ENCODE measurements around the gene SMIM29.

The SMIM29 gene

GRCh38 chr6:34239893-34240292 is 8.9 kb downstream of the SMIM29 start:
- DNase-seq: no peak

DNA sequence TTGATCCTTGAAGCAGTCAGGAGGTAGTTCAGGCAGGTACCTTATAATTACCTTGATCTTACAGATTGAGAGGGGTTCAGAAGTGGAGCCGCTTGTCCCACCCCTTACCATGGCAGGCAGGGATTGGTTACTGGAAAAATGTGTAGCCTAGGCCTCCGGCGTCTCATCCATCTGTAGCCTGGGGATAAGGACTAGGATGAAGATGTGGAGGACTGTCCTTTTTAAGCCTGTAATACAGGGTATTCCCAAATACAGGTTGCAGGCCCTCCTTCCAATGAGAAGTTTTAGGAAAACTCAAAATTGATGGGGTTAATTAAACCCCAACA is 9.3 kb downstream of the SMIM29 start:
- no peak for DNase-seq

DNA sequence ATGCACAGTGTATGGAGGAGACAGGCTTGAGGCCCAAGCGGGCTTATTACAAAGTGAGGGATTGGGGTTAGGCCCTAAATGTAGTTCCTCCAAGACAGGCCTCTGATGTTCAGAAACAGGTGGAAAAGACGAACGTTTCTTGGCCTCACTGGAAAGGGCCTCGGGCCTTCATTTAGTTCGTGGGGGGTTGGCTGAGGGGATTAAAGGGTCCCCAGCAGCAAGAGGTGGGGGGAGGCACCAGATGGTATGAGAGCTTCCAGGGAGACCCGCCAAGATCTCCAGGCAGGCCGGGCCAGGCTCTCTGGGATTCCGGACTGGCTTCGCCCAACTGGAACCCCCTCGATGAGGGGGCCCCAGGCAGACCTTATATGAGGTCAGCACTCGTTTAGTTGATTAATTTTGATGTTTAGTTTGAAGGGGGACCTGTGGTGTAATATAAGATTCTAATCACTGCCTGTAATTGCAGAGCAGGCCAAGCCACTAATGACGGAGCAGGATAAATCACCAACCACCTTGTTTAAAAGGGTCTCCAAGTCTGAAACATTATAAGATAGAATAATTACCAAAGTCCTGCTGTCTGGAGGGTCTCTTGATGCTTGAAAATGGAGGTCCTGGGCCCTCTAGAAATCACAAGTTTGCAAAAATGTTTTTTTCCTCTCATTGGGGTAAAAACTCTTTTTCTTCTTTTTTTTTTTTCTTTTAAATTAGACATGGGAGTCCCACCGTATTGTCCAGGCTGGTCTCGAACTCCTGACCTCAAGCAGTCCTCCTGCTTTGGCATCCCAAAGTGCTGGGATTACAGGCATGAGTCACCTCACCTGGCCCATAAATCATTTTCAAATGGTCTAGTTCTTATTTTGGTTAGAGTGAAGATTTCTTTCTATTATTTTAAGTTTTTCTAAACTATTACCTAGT is 10.0 kb downstream of the SMIM29 start:
- no peak for DNase-seq

- peak; percentile 67 for DNase-seq
These were observed 10.9 kb downstream of the SMIM29 start for GRCh38 chr6:34237722-34238584.

- DNase-seq: no peak
These were observed 11.5 kb downstream of the SMIM29 start for GRCh38 chr6:34237316-34237721.

DNA sequence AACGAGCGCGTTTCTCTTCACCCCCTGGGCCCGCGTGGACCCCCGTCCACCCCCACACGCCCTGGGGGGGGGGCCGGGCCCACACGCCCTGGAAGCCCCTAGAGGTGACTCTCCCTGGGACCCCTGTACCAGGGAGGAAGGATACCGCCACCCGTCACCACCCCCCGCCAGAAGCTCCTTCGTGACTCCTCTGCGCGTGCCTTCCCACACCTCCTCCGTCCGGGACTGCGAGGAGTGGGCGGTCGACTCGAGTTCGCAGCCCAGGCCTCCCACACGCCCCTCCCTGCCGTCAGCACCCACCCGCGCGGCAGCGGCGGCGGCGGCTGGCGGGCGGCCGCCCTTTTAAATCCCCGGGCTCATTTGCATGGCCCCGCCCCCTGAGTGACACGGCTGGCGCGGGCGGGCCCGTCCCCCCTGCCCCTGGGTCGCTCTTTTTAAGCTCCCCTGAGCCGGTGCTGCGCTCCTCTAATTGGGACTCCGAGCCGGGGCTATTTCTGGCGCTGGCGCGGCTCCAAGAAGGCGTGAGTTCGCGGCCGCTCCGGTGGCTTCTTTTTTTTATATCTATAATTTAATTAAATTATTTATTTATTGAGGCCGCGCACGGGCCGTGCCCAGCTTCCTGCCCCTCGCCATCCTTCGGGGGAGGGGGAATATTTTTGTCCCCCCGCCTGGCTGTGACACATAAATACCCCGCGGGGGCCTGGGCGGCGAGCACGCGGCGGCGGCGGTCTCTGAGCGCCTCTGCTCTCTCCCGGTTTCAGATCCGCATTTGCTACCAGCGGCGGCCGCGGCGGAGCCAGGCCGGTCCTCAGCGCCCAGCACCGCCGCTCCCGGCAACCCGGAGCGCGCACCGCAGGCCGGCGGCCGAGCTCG is 12.1 kb downstream of the SMIM29 start, which contains the start of gene HMGA1:
TSS of gene HMGA1 (plus strand) at position 431 of the 873 bp plus-strand sequence. CDS start 3,908 bp downstream, outside the sequence.
- peak; percentile 92 for DNase-seq

GRCh38 chr6:34236131-34236442 is 12.7 kb downstream of the SMIM29 start:
- DNase-seq: peak; percentile 50

DNA sequence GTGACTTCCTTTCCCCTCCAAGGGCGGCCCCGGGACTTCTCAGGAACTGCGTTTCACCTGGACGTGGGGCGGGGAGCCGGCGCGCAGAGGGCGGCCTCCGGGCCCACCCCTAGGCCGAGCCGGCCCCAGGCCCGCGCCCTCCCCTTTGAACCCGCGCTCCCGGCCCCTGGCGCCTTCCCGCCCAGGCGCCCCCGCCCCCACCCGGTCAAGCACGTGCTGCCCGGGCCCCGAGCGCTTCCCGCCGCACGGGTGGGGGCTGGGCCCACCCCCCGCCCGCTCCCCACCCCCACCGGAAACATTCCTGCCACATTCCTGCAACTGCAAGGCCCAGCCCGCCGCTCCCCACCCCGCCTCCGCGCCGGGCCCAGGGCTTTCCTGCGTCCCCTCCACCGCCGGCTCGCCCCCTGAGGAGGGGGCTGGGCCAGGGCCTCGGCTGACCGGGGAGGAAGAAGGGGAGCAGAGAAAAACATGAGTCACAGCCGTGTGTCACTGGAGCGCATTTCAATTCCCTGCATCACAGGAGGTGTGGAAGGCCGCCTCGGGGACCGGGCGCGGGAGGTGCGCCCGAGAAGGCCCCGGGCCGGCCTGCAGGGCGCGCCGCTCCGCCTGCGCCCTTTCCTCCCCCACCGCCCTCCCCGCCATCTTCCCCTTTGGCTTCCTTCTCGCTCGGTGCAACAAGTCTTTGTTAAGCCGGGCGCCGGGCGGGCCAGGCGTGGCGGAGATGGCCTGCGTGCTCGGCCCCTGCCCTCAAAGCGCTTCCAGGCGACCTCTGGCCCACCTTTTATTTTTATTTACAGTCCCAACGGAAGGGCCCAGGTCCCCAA is 13.3 kb downstream of the SMIM29 start:
- DNase-seq: peak; percentile 61

DNA sequence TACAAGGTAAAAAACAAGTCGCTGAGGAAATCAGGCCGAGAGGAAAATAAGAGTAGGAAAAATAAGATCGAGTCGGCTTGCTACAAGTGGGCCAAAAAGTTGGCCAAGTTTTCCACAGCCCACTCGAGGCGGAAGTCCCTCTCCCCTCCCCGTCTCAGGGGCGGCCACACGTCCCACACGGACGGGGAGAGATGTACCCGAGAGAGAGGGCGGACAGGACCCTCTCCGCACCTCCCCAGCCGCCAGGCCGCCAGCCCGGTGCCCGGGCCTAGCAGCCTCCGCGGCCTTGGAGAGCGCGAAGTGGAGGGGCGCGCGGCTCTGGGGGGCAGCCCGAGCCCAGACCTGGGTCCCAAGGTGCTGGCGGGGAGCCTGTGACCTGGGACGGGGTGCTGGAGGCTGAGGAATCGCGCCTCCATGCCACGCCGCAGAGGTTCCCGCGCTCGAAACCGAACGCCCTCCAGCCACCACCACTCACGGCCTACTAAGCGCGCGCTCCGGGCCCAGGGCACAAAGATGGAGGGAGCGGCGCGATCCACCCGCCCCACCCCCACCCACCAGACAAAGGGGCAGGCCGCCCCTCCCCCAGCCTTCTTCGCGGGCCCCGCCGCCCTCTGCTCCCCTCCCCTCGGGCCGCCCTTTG is 14.0 kb downstream of the SMIM29 start:
- no peak for DNase-seq

- DNase-seq: no peak
These were observed 14.9 kb downstream of the SMIM29 start for GRCh38 chr6:34233867-34234266.

DNA sequence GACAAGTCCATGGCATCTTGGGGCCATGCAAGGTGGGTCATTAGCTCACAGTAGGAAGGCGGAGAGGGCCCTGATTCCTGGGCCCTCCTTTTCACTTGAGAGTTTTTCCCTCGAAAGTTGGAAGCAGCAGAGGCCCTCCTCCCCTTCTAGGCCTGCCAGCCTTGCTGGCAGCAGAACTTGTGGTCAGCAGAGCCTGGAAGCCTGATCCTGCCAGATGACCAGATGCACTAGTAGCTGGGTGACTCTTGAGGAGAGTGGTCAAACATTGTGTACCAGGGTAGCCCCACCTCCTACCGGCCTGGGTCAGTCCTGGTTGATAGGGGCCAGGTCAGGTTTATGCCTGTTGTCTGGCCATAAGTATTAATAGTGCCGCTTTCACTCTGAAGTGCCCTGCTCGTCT is 15.9 kb downstream of the SMIM29 start:
- no peak for DNase-seq

DNA sequence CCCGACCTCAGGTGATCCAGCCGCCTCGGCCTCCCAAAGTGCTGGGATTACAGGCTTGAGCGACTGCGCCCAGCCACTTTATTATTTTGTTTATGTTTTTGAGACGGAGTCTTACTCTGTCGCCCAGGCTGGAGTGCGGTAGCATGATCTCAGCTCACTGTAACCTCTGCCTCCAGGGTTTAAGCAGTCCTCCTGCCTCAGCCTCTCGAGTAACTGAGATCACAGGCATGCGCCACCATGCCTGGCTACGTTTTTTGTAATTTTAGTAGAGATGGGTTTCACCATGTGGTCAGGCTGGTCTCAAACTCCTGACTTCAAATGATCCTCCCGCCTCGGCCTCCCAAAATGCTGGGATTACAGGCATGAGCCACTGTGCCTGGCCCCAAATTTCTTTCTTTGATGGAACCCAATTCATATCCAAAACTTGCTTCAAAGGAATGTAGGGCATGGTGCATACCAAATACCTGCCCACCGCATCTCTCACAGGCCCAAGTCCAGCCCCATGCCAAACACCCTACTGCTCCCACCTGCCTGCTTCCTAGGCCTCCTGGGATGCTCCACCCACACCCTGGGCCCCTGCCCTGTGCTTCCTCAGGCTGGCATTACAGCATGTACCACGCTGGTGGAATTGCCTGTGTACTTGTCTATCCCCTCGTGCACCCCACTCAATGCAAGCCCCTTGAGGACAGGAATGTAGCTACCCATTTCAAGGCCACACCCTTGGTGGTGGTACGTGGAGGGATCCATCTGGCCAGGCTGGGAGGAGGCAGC is 17.1 kb downstream of the SMIM29 start:
- DNase-seq: no peak

DNA sequence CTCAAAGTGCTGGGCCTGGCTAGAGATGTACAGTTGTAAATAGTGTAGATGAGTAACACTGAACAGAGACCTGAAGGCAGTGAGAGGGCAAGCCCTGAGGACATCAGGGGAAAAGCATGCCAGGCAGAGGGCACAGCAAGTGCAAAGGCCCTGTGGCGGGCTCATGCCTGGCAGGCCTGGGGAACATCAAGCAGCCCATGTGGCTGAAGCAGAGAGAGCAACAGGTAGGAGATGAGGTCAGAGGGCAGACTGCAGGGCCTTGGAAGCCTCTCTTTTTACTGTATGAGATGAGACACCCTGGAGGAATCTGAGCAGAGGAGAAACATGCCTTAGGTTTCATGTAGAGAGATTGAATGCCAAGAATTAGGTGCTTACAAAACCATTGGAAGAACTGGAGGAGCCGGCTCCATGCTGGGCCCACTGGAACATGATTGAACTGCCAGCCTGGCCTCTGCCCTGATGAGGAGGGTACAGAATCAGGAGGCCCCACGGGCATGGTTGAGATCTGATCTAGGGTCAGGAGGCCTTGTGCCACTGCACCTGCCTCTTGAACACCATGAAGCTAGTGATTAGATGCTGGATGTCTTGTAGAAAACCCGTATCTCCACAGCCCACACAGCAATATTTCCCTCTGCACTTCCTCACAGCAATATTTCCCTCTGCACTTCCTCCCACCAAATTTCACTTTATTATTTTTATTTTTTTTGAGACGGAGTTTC is 18.0 kb downstream of the SMIM29 start:
- DNase-seq: no peak

DNA sequence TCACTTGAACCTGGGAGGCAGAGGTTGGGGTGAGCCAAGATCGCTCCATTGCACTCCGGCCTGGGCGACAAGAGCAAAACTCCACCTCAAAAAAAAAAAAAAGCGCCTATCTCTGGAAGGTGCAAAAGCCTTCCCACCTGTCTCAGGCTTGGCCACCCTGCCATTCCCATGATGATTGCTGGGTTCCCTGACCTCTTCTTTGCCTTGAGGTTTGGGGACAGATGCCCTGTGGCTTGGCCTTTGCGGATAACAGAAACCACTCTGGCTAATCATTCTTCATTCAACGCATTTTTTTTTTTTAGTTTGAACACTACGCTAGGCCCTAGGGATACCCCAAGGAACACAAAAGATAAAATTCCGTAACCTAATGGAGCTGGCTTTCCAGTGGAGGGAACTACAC is 18.9 kb downstream of the SMIM29 start:
- no peak for DNase-seq

- no peak for DNase-seq
These were observed 20.9 kb downstream of the SMIM29 start for GRCh38 chr6:34227761-34228421.

- DNase-seq: no peak
These were observed 21.8 kb downstream of the SMIM29 start for GRCh38 chr6:34226731-34227586.

DNA sequence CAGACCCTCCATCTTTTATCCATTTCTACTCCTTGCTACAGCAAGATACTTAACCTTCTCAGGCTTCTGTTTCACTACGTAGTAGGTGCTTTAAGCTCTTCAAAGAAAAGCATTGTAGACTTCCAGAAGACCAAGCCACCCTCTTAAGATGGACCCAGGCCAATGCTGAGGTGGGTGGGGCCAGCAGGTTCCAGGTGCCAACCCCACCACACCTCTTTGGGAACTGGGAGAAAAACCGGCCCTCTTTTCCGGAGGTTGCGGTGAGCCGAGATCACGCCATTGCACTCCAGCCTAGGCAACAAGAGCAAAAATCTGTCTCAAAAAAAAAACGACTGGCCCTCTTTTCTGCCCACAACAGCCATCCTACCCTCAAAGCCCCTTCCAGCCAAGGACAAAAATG is 22.7 kb downstream of the SMIM29 start:
- no peak for DNase-seq

DNA sequence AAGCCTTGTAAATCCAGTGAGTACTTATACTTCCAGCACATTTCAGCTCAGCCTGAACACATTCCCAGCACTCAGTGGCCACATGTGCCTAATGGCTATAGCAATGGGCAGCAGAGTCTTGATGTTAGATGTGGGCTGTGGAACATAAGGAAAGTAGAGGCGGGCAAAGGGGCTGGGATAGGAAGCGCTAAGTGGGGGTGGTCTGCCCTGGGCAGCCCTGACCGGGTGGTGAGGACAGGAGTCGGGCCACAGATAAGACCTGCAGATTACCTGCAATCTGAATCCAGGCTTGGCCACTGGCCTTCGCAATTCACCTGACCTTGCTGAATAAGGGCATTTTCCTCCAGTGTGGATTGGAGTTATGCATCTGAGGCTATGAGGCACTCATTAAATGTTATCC is 23.3 kb downstream of the SMIM29 start:
- DNase-seq: no peak
